Measurements from ENCODE around the gene PACSIN1.

PACSIN1 gene

GRCh38 chr6:34581561-34581920, 115.7 kb downstream of the PACSIN1 start:
- no peak for DNase-seq (ENCODE audit: low spot score)

GRCh38 chr6:34583461-34583860, 117.6 kb downstream of the PACSIN1 start:
- DNase-seq (ENCODE audit: low spot score) = no peak

- DNase-seq (ENCODE audit: low spot score) = no peak
These were observed 118.2 kb downstream of the PACSIN1 start for GRCh38 chr6:34583861-34584604.

- no peak for DNase-seq (ENCODE audit: low spot score)
These were observed 118.8 kb downstream of the PACSIN1 start for GRCh38 chr6:34584694-34585093.
